H54 (cell line): Measurements from ENCODE around the gene GLYATL3.
A peak's percentile ranks its signal among the peaks of the same experiment; 100 is the strongest.

Experiments used
- DNase-seq: peaks from one replicate; pipeline ENCODE4 v3.0.0; 2011; ENCODE audit warnings: low spot score, mixed read lengths; ENCODE audit not compliant: insufficient read length
- FAIRE-seq: peaks from 3 replicates; lab custom pipeline; 2011; peaks lifted over from hg19 to GRCh38; lab: Jason Lieb, UNC
- POLR2A ChIP-seq: IDR thresholded peaks from 2 replicates; pipeline ENCODE4 v1.6.1; 2011; ENCODE audit warnings: low read depth, mild to moderate bottlenecking, low read length

GLYATL3 gene

DNA sequence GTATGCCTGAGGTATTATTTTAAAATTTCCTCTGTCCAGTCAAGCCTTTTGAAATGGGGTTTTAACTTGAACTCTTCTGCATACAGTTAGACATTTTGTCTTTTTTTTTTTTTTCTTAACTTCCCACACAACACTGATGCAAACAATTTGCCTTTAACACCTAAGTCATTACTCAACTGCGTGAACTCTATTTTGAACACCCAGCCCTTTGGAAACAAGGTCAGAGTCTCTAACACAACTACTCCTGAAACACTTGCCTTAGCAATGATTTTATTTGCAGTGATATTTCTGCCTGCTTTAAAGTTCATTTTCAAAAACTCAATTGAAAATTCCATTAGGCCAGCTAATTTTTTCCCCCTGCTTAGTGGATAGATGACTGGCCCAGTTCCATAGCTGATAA, 24.2 kb downstream of the GLYATL3 start:
- TF ChIP-seq POLR2A = no peak
- no peak for FAIRE-seq
- no peak for DNase-seq

DNA sequence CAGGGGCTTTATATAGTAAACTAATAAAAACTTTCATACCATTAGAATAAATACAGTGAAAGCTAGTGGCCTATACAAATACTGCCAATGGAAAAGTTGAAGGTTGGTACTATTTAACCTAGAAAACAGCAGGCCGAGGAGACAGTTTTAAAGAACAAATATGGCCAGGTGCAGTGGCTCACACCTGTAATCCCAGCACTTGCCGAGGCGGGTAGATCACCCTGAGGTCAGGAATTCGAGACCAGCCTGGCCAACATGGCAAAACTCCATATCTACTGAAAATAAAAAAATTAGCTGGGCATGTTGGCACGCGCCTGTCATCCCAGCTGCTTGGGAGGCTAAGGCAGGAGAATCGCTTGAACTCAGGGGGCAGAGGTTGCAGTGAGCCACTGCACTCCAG, 24.8 kb downstream of the GLYATL3 start:
- DNase-seq (no peak), FAIRE-seq (no peak)
- no peak for TF ChIP-seq POLR2A

DNA sequence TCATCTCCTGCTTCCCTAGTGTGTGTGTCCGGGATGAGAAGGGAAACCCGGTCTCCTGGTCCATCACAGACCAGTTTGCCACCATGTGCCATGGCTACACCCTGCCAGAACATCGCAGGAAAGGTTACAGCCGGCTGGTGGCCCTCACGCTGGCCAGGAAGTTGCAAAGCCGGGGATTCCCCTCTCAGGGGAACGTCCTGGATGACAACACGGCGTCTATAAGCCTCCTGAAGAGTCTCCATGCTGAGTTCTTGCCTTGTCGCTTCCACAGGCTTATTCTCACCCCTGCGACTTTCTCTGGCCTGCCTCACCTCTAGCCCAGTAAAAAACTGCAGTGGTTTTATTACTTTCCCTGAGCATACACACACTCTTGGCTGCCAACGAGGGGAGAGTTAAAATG, 26.9 kb downstream of the GLYATL3 start:
- FAIRE-seq (no peak), DNase-seq (no peak)
- no peak for TF ChIP-seq POLR2A

DNA sequence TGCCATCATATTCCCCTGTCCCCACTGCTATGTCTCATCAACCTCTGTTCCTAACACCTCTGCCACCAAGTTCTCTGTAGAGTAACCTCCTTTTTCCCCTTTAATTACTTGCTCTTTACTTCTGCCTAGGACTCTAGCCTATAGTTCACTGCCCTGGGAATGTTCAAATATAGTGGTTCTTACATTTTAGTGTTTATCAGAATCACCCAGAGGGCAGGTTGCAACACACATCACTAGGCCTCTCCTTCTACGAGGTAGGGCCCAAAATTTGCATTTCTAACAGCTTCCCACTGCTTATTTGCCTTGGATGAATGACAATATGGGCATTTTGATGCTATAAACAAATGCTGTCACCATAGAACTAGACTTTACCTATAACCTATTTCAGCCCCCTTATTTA, 27.6 kb downstream of the GLYATL3 start:
- TF ChIP-seq POLR2A = no peak
- DNase-seq (no peak), FAIRE-seq (no peak)

DNA sequence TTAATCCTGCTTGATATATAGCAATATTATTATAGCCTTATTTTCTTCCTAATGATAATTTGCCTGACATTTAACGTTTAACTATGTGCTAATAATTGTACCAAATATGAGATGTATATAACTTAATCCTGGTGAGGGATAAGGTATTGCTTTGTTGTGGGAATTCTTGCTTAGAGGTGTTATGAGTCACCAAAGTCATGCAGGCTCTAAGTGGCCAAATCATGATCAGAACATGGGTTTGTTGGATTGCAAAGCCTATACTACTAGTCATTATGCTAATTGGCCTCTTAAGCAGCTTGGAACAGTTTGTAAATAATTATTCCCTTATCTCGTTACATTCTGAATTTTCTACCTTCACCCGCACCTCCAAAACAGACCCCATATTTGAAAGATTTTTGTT, 28.8 kb downstream of the GLYATL3 start:
- FAIRE-seq = no peak
- no peak for DNase-seq
- TF ChIP-seq POLR2A = no peak

DNA sequence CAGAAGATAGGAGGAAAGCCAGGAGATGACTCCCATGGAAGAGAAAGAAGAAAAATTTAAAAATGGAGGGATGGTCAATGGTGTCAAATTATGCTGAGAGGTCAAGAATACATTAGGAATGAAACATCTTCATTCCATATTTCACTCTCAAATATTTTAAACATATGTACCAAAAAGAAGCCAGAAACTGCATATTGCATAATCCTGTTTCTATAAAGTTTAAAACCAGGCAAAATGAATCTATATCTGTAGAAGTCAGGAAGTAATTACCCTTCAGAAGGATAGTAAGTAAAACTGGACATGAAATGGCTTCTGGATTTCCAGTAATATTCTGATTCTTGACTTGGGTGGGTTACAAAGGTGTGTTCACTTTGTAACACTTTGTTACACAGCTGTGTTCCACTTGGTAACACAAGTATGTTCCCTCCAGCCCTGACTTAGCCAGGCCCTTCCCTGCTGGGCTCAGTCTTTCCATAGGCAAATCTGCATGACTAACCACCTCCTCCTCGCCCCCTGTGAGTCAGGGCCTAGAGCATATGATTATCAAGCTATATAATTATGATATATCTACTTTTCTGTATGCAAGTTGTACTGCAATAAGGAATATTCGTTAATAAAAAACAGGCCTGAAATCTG, 30.5 kb downstream of the GLYATL3 start:
- TF ChIP-seq POLR2A = no peak
- FAIRE-seq = no peak
- DNase-seq = no peak

DNA sequence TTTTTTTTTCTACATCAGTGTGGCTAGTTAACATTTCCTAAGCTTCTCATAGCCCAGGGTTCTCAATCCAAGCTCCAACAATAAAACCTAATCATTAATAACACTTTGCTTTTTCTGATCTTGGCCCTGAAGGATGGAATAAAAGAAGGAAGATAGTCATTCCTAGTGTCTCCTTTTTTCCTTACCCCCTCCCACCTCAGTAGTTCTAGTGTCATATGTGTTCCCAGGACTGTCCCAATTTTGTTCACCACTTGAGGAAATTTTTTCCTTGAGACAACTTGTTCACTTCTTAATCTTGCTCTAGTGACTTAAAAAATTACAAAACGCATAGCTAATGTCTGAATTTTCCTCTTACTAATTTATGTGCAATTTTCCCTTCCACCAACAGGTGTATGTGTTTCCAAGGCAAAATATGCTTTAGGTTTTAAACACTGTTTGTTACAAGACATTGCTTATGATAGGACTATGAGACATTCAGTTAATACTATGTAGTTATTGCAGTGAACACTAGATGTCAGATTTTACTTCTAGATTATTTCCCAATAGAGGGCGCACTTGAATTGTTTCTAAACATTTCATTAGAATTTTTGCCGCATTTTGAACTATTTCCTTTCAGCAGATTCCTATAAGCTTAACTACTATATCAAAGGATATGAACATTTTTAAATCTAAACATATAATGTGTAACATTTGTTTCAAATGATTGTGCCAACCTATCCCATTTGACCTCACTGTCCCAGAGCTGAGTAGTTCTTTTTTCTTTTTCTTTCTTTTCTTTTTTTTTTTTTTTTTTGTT, 32.2 kb downstream of the GLYATL3 start:
- no peak for TF ChIP-seq POLR2A

DNA sequence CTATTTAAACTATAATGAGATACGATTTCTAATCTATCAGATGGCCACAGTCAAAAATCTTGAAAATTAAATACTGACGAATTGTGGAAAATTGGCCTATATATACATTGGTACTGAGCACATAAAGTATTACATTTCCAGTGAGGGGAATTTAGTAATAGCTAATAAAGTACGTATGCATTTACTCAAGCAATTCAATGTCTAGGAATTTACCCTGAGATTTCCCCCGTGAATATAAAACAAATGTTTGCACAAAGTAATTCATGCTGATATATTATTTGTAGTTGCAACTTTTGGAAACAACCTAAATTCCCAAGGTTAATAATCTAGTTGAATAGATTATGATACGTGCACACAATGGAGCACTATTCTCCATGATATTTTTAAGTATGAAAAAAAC, 36.1 kb downstream of the GLYATL3 start:
- no peak for DNase-seq
- no peak for FAIRE-seq

More for the DNA sequence above, 32.2 kb downstream of the GLYATL3 start:
- DNase-seq (peak; percentile 17), FAIRE-seq (peak; percentile 98)

DNA sequence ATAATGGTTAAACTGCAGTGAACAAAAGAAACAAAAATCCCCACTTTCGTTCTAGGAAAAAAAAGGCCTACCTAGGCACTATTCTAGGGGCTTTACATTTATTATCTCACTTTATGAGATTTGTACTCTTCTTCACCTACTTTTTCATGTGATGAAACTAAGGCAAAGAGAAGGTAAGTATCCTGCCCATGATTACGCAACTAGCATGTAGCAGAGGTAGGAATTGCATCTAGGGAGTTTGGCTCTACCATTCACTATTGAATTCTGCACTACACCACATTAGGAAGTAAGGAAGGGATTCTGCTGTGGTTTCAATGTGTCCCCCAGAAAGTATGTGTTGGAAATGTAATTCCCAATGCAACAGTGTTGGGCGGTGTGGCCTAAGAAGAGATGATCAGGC, 39.4 kb downstream of the GLYATL3 start:
- FAIRE-seq = no peak
- DNase-seq = no peak

More for the DNA sequence above, 36.1 kb downstream of the GLYATL3 start:
- no peak for TF ChIP-seq POLR2A

DNA sequence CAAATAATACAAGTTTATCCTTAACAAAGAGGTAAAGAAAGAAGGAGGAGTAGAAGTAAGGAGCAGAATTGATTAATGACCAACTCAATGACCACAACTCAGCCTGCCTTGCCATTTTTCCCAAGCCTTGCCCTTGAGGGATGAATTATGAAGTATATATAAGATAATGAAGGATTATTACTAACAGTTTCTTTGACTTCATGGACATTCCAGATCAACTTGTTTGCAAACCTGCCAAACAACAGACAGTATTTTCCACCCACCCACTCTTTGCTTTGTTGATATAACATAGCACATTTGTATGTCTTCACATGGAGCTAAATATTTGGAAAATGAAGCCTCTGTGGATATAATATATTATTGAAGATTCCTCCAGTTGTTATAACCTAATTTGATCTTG, 40.9 kb downstream of the GLYATL3 start:
- no peak for DNase-seq
- FAIRE-seq = peak; percentile 33
- TF ChIP-seq POLR2A = no peak

More for the DNA sequence above, 39.4 kb downstream of the GLYATL3 start:
- no peak for TF ChIP-seq POLR2A

DNA sequence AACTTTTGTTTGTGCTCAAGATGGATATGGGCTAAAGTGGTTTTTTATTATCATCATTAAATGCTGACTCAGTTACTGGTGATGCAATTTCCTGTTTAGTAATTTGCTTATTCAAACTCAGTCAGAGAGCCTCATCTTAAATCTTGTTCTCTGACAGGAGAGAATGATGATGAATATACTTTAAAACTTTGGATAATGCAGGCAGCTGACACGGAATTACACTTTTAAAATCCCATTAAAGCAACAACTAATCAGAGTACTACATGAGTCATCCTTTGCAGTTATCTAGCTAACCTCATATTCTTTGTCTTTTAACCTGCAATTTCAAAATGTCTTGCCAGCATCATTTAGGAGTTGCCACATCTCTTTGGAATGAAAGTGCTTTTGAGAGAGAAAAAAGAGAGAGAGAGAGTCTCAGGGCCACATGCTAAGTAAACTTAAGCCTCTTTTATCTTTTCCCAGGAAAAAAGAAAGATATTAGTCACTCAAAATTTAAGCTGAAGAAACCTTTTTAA, 41.5 kb downstream of the GLYATL3 start:
- DNase-seq (peak; percentile 9), FAIRE-seq (peak; percentile 96)
- no peak for TF ChIP-seq POLR2A

DNA sequence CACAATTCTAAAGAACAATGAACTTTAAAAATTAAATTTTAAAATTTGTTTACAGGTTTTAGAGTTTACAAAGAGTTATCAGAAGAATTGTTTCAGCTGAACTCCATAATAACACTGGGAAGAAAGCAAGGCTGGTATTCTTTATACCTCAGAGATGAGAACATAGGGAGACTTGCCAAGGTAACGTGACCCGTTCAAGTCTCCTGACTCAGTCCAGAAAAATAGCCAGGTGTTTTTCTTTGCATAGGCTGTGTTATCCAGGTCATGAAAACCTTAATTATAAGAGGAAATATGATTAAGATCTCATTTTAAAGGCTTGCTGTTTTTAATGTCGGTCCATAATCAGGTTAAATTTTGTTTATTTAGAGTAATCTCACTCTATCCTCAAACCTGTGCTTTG, 42.2 kb downstream of the GLYATL3 start:
- DNase-seq (no peak), FAIRE-seq (peak; percentile 65)
- TF ChIP-seq POLR2A = no peak

DNA sequence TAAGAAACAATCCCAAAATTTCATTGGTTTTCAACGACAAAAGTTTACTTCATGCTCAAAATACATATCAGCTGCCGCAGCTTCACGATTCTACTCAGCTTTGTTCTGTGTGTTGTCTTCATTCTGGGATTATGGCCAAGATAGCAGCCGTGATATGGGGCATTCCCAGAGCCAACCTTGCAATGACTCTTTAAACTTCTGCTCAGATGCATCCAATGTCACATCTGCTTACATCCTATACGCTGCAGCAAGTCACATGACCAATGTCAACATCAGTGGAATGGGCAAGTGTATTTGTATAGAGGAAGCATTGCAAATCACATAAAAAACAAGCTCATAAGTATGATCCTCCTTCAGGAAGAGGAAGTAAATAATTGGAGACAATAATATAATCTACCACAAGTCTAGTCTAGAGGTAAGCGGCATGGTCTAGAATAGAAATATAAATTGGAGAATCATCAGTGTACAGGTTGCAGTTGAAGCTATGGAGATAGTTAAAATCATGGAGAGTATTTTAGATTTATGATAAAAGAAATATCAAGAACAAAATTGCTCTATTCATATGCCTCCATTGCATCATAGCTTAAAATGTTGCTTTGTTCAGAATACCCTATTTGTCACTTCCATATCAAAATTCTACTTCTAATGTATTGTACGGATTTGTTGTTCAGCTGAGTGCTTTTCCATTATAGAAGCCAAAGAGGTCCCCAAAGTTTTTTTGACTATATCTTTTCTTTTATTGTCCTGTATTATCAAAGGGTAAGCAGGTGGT, 43.5 kb downstream of the GLYATL3 start:
- FAIRE-seq = peak; percentile 41
- no peak for TF ChIP-seq POLR2A
- DNase-seq = no peak

DNA sequence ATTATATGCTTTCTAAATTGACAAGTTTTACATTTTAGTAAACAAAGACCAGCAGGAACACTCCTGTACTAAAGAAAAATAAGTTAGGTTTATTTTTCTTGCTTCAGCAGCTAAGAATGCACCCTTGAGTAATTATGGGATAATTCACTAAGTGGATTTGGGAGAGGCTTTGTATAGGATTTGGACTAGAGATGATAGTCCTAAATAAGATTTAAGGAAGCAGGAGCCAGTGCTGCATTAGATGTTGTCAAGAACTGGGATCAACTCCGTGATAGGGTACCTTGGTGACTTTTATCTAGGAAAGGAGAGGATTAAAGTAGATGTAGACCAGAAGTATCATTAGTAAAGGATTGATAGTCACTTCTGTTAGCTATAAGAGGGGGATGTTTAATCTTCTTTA, 46.6 kb downstream of the GLYATL3 start:
- no peak for FAIRE-seq
- no peak for DNase-seq
- TF ChIP-seq POLR2A = no peak
